HG02623 (cell line): ENCODE data around the gene RNF215.
"Not testable (repeated sequence)": the region's sequence is repeated elsewhere in the genome, so short reads cannot be mapped to it uniquely, and the experiment has no call there.

Source experiments
- ATAC-seq: cut with Tn5 transposase; IDR thresholded peaks from one replicate; pipeline ENCODE4 v1.9.1; 2021; ENCODE audit warnings: moderate library complexity; ENCODE audit not compliant: unreplicated experiment

RNF215 gene

DNA sequence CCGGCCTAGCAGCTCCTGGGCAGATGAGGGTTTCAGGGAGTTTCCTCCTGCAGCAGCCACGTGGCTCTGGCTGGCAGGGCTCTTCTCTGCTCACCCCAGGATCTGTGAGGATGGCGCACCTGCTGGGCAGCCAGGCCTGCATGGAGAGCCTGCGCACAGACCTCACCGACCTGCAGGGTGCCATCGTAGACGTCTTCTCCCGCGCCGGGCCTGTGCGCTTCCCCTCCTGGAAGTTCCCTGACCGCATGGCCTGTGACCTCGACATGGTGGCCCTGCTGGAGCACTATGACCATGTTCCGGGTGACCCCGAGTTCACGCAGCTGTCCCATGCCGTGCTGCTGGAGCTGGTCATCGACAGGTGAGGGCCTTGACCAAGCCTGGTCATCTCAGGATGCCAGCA is 21.3 kb downstream of the RNF215 start:
- ATAC-seq: no peak

DNA sequence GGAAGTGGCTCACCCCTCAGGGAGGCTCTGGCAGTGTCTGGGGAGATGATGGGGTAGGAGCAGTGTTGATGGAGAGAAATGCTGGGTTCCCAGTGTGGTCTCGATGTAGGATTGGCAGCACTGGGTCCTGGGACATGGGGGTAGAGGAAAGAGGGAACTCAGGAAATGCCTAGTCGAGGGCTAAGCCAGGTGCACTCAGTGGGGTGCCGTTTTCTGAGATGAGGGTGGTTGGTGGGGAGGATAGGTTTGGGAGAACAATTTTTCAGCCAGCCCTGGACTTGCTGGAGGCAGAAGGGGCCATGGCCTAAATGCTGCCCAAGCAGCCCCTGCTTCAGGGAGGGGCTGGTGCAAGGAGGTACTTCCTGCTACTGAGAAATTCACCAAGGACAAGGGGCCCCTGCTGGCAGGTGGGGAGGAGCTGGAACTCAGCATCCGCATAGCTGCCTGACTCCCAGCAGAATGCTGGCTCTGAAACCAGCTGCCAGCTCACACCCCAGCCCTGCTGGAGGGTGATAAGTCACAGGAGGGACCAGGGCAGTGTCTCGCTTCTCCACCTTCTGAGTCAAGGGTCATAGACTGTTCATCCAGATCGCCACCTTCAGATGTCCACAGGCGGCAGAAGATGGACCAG is 24.4 kb downstream of the RNF215 start:
- ATAC-seq: no peak

DNA sequence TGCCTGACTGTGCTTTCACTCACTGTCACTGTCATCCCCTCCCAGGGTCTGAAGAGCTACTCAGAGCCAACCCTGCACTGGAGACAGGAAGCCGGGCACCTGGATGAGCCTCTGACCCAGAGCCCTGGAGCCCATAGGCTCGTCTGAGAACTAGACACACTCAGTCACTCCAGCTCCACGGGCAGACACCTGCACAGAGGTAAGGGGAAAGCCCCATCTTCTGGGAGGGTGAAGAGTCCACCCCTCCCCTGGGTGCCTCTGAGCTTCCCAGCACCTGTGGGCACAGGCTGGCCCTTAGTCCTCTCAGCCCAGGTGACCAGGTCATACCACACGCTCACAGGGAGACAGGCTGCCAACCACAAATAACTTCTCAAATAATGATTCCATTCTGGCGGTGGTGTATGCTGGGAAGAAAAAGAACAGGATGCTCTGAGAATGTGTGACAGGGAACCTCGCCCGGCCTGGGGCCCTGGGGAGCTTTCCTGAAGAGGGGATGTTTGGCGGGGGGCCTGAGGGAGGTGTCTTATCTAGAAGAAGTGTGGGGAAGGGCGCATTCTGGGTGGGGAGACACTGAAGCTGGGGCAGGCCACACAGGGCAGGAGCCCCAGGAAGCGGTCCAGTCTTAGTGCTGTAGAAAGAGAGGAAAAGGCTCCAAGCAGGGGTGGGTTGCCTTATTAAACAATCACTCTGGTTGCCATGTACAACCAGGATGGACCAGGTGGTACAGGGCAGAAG is 25.1 kb downstream of the RNF215 start:
- ATAC-seq: no peak

DNA sequence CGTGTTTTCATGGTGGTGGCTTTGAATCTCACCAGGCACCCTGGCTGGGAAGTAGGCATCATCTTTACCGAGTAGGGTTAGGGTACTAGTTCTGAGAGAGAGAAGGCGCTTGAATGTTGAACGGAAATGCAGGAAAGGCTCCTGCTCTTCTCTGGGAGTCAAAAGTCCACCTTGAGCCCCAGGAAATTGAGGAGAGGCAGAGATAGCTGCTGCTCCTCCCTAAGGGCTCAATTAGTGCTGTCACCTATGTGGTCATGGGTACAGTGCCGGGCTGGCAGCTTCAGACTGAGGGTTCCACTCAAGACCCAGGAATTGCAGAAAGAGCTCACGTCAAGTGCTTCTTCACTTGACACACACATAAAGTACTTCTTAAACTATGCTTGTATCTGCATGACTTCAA is 28.7 kb downstream of the RNF215 start:
- no peak for ATAC-seq

DNA sequence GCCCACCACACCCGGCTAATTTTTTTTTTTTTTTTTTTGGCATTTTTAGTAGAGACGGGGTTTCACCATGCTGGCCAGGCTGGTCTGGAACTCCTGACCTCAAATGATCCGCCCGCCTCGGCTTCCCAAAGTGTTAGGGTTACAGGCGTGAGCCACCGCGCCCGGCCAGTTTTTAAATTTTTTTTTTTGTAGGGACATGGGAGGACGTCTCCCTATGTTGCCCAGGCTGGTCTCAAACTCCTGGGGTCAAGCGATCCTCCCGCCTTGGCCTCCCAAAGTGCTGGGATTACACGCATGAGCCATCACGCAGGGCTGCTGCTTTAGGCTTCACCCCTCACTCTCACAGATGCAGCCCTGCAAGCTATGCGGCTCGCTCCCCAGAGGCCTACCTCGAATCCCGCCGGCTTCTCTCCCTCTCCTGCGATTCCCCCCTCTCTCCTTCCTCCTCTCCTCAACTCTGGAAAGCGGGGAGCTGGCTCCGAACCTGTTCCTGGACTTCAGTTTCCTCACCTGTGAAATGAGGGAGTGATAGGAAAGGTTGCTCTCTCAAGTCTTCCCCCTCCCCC is 29.5 kb downstream of the RNF215 start:
- ATAC-seq: no peak

DNA sequence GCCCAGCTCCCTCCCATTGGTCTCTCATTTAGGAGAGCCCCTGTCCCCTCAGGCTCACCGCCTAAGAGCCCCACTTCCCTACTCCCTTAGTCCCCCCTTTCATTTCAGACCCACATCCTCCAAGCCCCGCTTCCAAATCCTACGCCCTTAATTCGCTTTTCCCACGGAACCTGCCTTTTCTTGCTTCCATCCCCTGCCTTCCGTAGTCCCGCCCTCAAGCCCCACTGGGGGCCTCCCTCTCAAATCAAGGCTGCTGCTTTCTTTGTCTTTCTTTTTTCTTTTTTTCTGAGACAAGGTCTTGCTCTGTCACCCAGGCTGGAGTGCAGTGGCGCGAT is 30.0 kb downstream of the RNF215 start:
- no peak for ATAC-seq

DNA sequence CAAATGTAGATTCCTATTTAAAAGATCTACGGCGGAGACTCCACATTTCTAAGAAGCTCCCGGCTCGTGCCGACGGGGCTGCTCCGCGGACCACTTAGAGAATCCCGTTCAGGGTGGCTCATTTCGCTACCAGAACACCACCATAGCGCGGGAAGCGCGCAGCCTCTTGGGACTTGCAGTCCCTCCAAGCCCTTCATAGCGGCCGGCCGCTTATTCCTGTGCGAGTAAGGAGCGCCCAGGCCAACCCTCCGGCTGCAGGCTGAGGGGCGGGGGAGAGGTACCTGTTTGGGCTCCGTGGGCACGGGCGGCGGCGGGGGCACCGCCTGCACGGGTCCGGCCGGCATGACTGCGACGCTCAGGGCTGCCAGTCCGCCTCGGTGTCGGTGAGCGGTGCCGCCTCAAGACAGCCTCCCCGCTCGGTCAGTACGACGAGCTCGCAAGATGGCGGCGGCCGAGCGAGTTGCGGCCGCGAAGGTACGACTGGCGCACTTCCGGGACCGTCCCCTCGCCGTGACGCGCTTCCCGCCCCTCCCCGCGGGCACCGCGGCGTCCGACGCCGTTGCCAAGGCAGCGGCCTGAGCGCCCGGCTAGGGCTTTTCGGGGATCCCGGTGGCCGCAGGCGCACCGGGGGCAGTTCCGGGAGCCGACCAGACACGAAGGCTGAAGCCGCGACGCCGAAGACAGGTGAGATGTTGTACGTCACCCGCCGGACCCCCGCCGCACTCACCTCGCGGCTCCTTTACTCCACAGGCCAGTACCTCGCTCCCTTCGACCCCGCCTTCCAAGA is 30.6 kb downstream of the RNF215 start, which contains the start of the genes CCDC157 and SF3A1:
Gene CCDC157, plus strand, starts transcription at position 559 of the 787 bp plus-strand sequence. CDS start 8,994 bp downstream, outside the sequence.
Gene SF3A1, minus strand, starts transcription at position 446 of the 787 bp plus-strand sequence. Its CDS starts 102 bp downstream, at position 344.
- ATAC-seq: peak; percentile 90

DNA sequence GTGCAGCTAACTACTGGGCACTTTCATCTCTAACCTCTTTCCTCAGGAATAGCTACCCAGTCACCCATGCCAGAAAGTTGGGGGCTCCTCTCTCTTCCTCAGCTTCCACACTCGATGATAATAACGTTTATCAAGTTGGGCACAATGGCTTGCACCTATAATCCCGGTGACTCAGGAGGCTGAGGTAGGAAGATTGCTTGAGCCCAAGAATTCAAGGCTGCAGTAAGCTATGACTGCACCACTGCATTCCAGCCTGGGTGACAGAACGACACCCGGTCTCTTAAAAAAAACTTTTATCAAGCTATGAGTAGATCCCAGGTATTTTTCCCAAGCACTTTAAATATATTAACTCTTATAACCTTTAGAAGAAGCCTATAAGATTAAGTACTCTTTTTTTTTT is 32.6 kb downstream of the RNF215 start:
- ATAC-seq: no peak

DNA sequence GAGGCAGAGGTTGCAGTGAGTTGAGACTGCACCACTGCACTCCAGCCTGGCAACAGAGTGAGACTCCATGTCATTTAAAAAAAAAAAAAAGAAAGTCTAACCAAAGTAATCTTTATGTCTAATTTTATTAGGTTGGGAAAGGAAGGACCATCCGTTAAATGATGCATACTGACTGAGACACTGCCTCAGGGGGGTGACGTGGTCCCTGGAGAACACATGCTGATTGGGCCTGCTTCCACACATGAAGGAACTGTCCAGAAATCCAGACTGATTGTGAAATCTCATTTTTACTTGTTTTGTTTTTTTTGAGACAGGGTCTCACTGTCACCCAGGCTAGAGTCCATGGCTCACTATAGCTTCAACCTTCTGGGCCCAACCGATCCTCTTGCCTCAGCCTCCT is 36.0 kb downstream of the RNF215 start:
- no peak for ATAC-seq

DNA sequence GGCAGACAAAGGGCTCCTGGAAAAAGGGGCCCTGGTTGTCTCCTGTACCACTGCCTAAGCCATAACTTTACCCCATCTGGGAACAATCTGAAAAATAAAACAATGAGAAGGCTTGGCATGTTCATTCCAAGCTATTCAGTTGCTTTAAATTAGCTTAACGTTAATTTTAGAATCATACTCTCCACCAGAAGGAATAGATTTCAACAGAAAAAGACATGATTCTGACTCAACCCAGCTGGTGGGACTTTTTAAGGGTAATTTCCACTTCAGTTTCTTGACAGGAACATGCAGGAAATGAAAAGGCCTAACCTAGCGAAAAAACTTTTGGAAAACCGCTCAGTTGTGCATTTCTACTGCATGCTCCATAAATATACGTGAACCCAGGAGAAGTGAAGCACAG is 38.4 kb downstream of the RNF215 start:
- no peak for ATAC-seq

DNA sequence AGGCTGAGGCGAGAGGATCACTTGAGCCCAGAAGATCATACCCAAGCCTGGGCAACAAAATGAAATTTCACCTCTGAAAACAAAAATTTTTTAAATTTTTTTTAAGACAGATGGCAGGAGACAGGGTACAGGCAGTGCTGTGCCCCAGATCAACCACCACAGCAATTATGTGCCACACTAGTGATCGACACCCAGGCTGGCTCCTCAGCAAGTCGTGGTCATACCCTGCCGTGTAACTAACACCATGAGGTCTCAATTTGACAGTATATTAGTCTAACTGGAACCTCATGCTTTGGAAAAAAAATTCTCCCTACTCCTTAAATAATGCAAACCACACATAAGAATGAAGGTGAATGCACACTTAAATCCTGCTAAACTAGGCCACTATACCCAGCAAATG is 38.8 kb downstream of the RNF215 start:
- ATAC-seq: no peak

DNA sequence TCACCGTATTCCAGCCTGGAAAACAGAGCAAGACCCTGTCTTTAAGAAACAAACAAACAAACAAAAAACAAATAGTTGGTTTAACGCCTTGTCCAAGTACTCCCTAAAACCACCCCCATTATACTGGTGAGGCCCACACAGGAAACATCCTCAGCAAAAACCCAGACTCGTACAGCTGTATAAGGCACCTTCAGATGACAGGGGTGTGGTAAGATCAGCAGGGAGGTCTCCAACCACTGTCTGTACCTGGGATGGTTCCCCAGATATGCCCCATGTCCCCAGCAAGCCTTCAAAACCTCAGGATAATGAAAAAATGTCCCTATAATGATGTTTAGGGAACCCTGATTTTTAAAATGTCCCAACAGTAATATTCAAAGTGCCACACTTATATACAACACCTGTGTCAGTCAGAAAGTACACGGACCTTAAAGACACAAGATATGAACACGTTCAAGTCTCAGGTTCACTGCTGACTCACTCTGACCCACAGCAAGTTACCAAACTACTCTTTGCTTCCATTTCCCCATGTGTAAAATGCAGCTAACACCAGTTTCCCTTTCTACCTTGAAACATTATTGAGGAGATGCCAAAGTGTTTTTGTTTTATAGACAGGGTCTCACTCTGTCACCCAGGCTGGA is 39.8 kb downstream of the RNF215 start:
- no peak for ATAC-seq

DNA sequence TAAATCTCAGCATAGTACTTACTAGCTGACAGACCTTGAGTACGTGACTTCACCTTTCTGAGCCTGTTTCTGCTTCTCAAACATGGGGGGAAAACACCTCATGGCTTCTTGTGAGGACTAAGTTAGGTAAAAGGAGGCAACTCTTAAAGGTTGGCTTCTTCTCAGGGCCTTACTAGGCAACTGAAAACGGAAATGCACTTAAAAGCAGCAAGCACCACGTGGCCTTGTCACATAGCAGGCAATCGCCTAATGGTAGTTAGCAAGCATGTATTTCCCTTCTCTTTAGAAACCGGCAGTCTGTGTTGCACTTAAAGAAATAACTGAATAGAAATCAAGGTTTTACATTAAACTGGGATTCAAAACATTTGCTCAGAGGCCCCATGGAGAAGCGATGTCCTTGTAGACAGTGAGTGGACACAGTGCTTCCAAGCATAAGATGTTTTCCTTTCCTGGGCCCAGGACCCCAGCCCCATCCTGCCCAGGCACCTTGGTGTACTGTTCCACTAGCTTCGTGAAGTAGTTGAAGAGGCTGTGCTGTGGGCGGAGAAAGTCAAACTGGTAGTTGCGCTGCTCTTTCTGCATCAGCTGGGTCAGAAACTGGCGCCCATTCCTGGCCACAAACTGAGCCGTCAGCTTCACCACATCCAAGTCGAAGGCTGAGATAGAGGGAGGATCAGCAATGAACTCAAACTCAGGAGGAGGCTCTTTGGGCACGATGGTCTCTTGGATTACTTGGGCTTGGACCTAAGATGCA is 42.6 kb downstream of the RNF215 start:
- ATAC-seq: no peak

DNA sequence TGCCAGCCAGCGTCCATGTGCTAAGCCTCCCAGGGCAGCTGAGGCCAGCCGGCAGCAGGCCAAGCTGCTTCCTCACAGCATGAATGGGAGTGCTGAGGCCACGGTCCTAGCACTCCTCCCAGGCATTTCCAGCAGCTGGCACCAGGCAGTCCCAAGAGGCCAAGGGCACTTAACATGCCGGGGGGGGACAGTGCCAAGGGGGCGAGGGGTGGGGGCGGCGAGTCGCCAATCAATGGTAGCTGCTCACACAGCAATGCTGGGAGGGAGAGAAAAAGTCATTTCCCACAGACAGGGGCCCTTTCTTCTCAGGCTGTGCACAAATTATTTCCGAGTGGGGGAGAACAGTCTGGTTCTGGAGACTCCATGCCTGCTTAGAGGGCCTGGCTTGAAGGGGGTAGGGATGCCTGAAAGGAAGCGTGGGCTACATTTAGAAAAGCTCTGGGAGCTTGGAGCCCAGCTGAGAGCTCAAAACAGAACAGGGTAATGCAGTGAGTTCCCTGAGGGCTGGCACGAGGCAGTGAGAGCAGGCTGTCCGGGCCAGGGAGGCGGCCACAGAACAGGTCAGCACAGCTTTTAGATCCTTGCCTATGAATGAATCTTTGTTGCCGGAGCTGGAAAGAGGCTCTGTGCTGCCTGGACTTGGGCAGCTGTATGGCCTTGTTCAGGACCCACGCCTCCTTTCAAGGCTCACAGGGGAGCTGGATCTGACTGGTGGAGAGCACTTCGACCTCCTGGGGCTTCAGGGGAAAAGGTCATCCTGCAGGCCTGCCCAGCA is 46.1 kb downstream of the RNF215 start:
- ATAC-seq: no peak

DNA sequence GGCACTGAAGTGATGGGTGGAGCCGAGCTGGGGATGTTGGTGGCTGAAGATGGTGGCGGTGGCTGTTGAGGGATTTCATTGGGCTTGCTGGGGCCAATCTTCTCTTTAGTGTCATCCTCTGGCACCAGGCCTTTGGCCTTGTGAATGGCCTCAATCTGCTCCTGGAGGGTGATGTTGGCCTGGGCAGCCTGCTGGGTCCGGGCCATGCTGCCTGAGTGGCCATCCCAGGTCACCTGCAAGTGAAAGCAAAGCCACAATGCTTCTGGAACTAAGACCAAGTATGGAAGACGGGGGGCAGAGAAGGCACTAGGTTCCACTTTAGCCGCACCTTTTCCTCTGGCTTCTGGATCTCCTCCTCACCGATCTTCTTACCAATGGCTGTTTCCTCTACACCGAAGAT is 48.4 kb downstream of the RNF215 start:
- no peak for ATAC-seq

DNA sequence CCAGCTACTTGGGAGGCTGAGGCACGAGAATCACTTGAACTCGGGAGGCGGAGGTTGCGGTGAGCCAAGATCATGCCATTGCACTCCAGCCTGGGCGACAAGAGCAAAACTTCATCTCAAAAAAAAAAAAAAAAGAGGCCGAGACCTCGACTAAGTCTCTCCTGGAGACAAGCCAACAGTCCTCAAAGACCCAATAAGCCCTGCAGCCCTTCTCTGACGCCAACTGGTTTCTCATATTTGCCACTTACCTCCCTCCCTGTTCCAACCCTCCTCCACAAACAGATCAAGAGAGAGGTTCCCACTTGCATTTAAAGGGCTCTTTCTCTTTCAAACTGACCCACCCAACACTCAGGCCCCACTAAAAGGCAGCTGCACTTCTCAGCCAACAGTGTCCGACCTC is 48.9 kb downstream of the RNF215 start:
- ATAC-seq: not testable (repeated sequence)

DNA sequence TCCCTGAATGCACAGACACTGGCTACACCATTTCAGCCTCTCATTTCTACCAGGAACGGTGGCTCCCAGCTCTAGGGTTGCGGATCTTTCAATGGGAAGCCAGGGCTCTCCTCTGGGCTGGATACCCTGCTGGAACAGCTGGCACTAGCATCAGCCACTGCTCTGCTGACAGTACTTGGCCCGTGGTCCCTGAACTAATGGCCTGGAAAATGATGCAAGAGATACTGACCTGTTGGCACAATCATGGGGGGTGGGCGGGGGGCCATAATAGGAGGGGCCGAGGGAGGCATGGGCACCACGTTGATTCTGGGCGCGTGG is 49.8 kb downstream of the RNF215 start:
- ATAC-seq: no peak

DNA sequence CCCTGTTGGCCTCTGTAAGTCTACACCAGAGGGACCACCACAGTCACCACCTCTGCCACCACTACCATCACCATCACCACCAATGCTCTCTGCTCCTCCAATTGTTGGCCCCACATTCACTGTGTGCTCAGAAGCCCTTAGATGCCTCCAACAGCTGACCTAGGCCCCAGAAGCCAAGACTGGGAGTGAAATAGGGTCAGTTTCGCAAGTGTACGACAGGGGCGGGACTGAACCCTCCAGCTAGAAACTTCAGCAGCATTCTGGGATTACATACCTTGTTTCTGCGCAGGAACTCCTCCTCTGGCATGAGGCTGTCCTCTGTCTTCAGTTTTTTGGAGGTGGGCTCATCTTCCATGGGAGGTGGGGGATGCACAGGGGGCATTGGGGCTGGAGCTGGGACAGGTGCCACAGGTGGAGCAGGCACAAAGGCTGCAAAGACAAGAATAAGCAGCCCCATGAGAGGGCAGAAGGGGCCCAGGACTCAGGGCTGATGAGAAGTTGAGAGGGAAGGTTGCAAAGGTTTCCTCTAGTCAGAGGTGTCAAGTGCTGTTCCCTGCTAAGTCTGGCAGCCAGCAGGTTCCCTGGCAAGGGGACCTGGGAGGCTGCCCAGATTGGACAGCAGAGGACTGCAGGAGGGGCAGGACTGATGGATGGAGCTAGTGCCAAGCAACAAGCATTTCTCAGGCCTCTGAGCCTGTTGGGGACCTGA is 50.3 kb downstream of the RNF215 start:
- ATAC-seq: no peak

DNA sequence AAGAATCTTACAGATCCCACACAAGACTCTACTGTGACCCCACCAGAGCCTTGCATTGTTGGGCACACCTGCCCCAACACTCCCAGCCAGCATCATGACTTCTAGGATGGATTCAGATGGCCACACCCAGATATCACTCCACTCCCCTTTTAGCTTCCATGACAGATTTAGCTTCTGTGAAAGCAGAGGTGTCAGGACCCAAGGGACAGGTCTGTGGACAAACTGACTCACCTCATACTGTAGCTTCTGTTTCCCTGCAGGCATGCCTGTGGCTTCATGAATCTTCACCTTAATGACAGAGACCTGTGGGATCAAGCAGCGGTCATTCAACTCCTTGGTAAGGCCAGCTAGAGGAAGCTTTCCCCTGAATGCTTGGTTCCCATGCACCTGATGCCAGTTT is 52.0 kb downstream of the RNF215 start:
- no peak for ATAC-seq
